H7 (cell line): ENCODE results near the gene ZNF439. TPM values are rescaled to one million over a fixed set of nuclear protein-coding genes. Genes with fewer than 3 reads are reported as not detected.
"Not testable (repeated sequence)": the region's sequence is repeated elsewhere in the genome, so short reads cannot be mapped to it uniquely, and the experiment has no call there.

Source experiments
- DNase-seq: peaks from one replicate; pipeline ENCODE4 v3.0.0; 2012
- H3K27me3 ChIP-seq: 2 replicates; pipeline ENCODE4 v1.6.0; 2011; ENCODE audit warnings: mild to moderate bottlenecking, low read length; ENCODE audit not compliant: control insufficient read depth, insufficient read depth
- H3K36me3 ChIP-seq: replicated peaks from 2 replicates; pipeline ENCODE4 v1.5.1; 2011; ENCODE audit warnings: low read length; ENCODE audit not compliant: control insufficient read depth, insufficient read depth
- H3K4me3 ChIP-seq: 2 replicates; pipeline ENCODE4 v1.5.1; 2011; ENCODE audit warnings: low read depth, mild to moderate bottlenecking, control low read depth, low read length, moderate library complexity; ENCODE audit not compliant: insufficient read depth
- total RNA-seq: library from RNA; depleted of rRNA; stranded (reverse); fragments of >200 nt; shearing (Covaris generic); gene quantifications from 2 replicates; pipeline ENCODE4 v1.2.3, GENCODE V29; 2014; rRNA removed

ZNF439 gene
- total RNA-seq, 1 experiment from 2014 or later, result not detected

- peak; percentile 94 for DNase-seq
- no peaks in the 10 kb centered on the region for H3K27me3 ChIP-seq
- H3K36me3 ChIP-seq, result no peaks in the 10 kb centered on the region; the same call in 1 of the 2 replicates
- peak within 1 kb of the TSS; percentile 62; the same call in 1 of the 2 replicates for H3K4me3 ChIP-seq
These were observed 39.3 kb downstream of the ZNF439 start, which contains the start of gene ZNF69 for GRCh38 chr19:11887611-11888531. TSS of gene ZNF69 (plus strand) at chr19:11887782. CDS start at chr19:11887924, 142 bp downstream.

GRCh38 chr19:11889901-11890300 lies 41.4 kb downstream of the ZNF439 start:
- not testable (repeated sequence) for H3K36me3 ChIP-seq, DNase-seq, H3K4me3 ChIP-seq, H3K27me3 ChIP-seq

GRCh38 chr19:11890634-11891033 lies 42.1 kb downstream of the ZNF439 start:
- no peak for DNase-seq
- H3K27me3 ChIP-seq, result no peaks in the 10 kb centered on the region
- H3K4me3 ChIP-seq, result no peak overlapping the region
- peaks cover 3% of the 10 kb centered on the region for H3K36me3 ChIP-seq

- H3K36me3 ChIP-seq, result peaks cover 3% of the 10 kb centered on the region
- no peaks in the 10 kb centered on the region for H3K27me3 ChIP-seq
These were observed 46.3 kb downstream of the ZNF439 start for GRCh38 chr19:11894851-11895250.

GRCh38 chr19:11902228-11902627 lies 53.7 kb downstream of the ZNF439 start:
- H3K4me3 ChIP-seq, result no peak overlapping the region
- H3K27me3 ChIP-seq, result no peaks in the 10 kb centered on the region
- H3K36me3 ChIP-seq, result peaks cover 19% of the 10 kb centered on the region
- DNase-seq, result no peak

More at GRCh38 chr19:11894851-11895250, 46.3 kb downstream of the ZNF439 start:
- no peak for DNase-seq
- no peak overlapping the region for H3K4me3 ChIP-seq

- no peak overlapping the region for H3K4me3 ChIP-seq
- H3K27me3 ChIP-seq, result no peaks in the 10 kb centered on the region
- no peak for DNase-seq
- peaks cover 19% of the 10 kb centered on the region for H3K36me3 ChIP-seq
These were observed 57.4 kb downstream of the ZNF439 start for GRCh38 chr19:11905928-11906327.

GRCh38 chr19:11911937-11912336 lies 63.4 kb downstream of the ZNF439 start:
- DNase-seq, H3K36me3 ChIP-seq, H3K27me3 ChIP-seq, H3K4me3 ChIP-seq: not testable (repeated sequence)

GRCh38 chr19:11914417-11915051 lies 66.0 kb downstream of the ZNF439 start:
- not testable (repeated sequence) for H3K36me3 ChIP-seq, H3K4me3 ChIP-seq, H3K27me3 ChIP-seq, DNase-seq

Other genes starting within 250 kb of the ZNF439 start
- 0.81 TPM in 1 of 2 replicates, not detected in the other for gene ZNF823, start 109.8 kb upstream of the ZNF439 start, total RNA-seq
- gene ZNF441, start 81.7 kb upstream of the ZNF439 start, total RNA-seq, result not detected in 2 replicates
- gene ZNF491, start 50.2 kb upstream of the ZNF439 start, total RNA-seq, result 0.03 TPM in 1 of 2 replicates, not detected in the other
- 0.55 TPM in 1 of 2 replicates, not detected in the other for gene ZNF440, start 34.5 kb upstream of the ZNF439 start, total RNA-seq
- 0.07 TPM in 1 of 2 replicates, not detected in the other for gene ZNF69, start 39.1 kb downstream of the ZNF439 start, total RNA-seq
- gene ZNF700, start 76.4 kb downstream of the ZNF439 start, total RNA-seq, result 0.03 and 0.41 TPM in 2 replicates
- 0.33 TPM in 1 of 2 replicates, not detected in the other for gene ZNF763, start 116.3 kb downstream of the ZNF439 start, total RNA-seq
- gene ZNF433, start 187.0 kb downstream of the ZNF439 start, total RNA-seq, result 0.11 TPM in 1 of 2 replicates, not detected in the other
- gene ZNF878, start 204.2 kb downstream of the ZNF439 start, total RNA-seq, result not detected in 2 replicates
- gene ZNF844, start 216.0 kb downstream of the ZNF439 start, total RNA-seq, result 0.33 and 0.55 TPM in 2 replicates